Stimulated activated CD4-positive, alpha-beta T cell treated with anti-CD3 and anti-CD28 coated beads, Interleukin-1b, Interleukin-23, amount 100 ng/mL, for 48 hours (primary cell): ENCODE data around the gene GOLGA7B.
A peak's percentile ranks its signal among the peaks of the same experiment; 100 is the strongest.

Experiments used
- DNase-seq: peaks from one replicate; pipeline ENCODE4 v3.0.0-alpha.2; 2020

The GOLGA7B gene

DNA sequence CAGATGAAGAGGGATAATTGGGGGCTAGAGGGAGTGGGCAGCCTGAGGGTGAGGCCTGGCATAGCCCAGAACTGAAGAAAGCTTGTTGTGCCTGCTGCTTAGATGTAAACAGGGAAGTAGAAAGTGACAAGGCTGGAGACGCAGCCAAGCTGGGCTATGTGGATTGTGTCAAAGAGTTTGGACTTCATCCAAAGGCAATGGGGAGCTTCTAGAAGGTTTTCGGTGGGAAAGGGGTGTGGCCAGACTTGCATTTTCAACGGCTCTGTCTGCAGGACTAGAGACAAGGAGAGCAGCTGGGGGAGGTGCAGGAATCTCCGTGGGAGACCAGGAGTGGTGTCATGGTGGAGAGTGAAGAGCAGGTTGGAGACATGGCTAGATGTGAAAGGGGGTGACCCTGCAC, 48.8 kb downstream of the GOLGA7B start:
- no peak for DNase-seq

DNA sequence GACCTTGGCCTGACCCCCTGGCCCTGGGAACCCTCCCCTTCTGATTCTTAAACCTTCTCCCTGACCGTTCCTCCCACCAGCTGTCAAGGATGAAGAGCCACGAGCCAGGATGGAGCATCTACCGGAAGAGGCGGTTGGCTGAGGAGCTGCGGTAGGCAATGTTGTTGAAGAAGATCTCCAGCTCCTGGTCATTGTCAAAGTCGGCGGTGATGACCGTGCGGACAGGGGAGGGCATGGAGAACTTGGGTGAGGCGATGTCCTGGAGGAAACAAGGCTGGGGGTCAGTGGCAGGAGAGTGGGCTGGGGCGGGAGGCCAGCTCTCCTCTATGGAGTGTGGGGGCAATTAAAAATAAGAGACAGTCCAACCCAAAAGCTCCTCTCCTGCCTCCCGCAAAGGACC, 51.7 kb downstream of the GOLGA7B start:
- no peak for DNase-seq

DNA sequence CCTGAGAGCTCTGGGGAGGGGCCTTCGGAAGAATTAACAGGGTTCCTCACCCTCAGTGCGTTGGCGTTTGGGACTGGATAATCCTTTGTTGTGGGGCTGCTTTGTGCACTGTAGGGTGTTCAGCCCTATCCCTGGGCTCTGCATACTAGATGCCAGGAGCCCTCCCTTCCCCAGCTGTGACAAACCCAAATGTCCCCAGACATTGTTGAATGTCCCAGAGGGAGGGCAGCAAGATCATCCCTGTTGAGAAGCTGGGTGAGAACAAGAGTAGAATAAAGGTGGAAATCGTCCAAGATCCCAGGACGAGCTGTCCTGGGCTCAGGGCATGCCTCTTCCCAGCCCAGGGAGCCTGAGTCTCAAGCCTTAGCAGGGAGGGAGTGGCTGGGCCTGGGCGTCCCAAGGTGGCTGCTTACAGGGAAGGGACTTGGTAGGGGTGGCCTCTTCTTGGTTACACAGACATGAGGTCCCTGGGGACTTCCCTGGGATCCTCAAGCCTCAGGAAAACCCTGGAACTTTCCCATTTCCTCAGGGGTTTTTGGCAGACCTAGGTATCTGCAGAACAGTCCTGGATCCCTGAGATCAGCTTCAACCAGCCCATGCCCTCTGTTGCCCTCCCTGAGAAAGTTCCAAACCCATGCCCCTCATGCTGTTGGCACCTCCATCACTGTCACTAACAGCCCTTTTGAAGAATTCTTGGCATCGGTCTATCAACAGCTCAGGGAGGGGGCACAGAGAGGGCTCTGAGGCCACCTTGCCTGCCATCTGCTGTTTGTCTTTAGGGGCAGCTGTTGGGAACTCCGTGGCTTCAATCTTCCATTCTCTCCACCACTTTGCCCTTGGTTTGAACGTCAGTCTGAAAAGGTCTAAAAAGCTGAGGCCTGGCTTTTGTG, 53.7 kb downstream of the GOLGA7B start:
- DNase-seq = no peak

DNA sequence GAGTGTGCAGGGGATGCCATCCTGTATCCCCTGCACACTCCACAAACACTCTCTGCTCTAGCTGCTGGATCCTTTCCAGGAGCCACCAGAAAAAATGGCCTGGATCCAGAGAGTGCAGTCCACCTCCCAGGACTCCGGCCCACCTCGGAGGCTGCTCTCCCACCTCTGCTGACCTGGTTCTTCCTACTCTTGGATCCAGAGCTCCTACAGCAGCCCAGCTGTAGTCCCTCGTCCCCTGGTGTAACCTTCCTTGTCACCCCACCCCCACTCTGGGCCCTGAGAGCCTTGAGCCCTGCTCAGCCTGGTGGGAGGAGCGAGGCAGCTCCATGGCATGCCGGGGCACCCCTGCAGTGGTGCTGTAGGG, 54.4 kb downstream of the GOLGA7B start:
- no peak for DNase-seq

DNA sequence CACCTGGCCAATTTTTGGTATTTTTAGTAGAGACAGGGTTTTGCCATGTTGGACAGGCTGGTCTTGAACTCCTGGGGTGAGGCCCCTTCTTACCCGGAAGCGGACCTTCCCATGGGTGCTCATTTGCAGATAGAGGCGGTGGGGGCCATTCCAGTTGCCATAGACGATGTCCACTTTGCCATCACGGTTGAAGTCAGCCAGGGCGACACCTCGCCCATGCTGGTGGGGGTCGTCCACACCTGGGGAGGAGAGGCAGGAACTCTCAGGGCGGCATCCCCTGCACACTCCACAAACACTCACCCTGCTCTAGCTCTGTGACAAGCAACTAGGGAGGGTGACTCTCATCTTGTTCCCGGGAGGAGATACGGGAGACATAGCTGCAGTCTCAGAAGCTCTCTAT, 54.9 kb downstream of the GOLGA7B start:
- DNase-seq = no peak

DNA sequence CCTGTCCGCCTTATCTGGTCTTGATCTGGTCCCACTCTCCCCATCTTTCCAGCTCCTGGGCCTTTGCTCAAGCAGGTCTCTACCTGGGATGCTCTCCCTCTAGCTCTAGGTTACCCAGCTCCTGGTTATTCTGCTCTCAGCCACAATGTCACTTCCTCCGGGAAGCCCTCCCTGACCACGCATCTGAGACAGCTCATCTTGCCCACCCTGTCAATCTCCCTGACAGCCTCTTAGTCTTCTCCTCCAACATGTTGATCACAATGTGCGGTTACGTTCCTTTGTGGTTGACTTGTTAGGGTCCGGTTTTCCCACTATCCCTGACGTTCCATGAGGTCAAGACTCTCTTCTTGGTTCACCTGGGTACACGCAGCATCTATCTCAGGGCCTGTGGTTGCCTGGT, 55.6 kb downstream of the GOLGA7B start:
- DNase-seq = no peak

DNA sequence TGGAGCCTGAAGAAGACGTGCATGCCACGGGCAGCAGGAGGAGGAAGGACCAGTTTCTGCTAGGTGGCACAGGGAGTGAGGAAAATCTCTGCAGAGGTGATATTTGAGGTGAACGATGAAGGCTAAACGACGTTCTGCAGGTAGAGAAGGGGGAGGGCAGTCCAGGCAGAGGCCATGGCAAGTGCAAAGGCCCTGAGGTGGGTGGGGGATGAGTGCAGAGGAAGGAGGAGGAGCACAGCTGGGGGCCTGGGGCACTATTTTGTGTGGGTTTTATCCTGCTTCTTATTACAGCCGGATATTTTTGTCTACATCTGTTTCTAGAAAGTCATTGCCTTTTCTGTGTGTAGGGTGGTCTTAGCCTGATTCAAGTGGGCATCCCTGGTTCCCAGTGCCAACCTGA, 57.6 kb downstream of the GOLGA7B start:
- no peak for DNase-seq

DNA sequence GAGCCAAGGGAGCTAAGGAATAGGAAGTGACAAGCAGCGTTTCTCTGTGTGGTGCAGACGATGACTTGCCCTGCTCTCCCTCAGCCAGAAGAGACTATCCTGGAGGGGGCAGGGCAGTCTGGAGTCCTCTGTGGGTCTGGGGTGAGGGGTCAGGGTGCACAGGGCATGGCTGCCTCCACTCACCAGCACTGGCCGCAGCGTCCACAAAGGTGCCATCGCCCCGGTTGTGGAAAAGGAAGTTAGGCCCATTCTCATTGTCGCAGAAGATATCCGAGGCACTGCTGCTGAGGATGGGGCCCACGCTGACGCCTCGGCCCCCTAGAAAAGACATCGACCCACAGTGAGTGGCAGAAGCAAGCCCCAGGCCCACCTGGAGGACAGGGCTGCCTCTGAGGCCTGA, 58.2 kb downstream of the GOLGA7B start:
- no peak for DNase-seq

DNA sequence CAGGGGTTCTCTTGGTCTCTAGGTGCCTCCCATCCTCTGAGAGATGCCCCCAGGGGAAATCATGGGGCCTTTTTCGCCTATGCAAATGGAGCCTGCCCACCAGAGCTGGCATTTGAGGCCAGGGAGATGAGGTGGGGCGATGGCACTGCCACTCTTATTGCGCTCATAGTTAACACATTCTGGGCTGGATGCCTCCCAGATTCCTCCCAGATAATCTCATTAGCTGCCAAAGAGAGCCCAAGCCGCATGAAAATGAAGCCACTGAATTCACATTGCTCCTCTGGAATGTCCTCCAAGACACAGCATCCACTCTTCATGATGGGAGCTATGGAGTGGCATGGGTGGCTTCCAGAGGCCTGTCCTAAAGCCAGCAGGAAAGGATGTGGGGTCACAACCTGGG, 61.0 kb downstream of the GOLGA7B start:
- no peak for DNase-seq

DNA sequence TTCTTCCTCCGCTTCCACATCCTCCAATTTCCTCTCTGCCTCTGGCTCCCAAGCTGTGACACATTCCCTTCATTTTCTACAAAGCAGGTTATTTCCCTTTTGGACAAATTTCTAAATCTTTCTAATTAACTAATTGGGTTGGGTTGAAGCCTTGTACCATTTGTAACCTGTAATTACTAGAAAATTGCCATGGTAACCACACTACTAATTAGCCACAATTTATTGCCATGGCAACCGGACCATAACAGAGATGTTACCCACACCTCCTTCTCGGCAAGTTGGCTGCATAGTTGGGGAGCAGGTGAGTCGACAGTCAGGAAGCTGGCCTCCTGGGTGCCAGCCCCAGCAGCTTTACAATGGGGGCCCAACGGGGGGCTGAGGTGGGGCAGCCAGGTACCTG, 61.6 kb downstream of the GOLGA7B start:
- DNase-seq = no peak

DNA sequence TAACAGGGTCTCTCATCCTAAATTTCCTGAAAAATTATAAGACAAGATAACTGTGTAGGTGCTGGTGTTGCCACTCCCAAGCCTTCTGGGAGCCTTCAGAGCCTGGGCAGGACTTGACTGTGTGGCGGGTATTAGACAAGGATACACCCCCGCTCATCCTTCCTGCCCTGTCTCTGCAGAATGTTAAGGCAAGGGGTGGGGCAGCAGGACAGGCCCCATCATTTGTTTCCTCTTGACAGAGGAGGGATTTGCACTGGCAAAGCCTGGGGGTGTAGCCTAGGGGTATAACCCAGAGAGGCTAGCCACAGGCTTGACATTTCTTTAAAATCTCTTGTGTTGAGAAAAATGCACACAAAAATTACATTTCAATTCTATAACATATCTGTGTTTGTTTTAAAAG, 63.5 kb downstream of the GOLGA7B start:
- DNase-seq = no peak

DNA sequence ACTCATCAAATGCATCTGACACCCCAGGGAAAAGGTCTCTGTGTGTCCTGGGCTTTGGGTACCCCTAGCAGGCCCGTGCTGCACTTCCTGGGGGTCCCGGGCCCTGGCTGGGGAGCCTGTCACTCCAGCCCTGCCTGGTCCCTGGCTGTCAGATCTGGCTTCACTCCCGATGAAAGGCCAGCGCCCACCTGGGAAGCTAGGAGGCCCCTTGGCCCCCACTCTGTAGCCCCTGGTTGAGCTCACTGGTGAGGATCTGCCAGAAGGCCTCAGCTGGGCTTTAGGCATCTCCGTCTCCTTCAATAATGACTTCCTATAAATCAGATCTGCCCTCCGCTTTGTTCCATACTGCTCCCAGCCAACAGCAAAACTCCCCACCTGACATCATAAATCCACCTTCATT, 64.0 kb downstream of the GOLGA7B start:
- no peak for DNase-seq

DNA sequence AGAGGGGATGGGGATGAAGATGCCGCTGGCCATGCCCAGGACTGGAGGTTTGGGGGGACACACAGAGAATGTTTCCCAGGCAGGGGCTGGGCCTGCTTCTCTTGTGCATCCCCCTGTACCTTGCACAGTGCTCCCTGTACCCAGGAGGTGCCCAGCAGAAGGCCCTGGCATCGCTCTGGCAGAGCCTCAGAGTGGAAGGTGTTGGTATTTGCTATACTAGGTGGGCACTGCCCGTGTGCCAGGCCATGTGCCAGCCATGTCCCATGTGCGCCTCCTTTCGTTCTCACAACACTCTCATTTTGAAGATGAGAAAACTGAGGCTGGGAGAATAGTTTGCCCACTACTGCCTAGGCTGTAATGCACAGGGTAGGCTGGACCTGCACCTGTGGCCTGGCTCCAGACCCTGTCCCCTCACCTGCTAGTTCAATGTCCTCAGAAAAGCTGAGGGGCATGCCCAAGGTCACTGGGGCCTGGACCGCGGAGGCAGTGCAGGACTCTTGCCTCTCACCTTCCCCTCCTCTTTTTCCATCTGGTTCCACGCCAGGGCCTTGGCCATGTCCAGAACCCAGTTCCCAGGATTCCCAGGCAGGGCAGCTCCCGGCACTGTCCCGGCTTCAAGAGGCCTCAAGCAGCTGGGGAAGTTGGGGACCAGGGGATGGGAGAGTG, 64.7 kb downstream of the GOLGA7B start:
- no peak for DNase-seq

DNA sequence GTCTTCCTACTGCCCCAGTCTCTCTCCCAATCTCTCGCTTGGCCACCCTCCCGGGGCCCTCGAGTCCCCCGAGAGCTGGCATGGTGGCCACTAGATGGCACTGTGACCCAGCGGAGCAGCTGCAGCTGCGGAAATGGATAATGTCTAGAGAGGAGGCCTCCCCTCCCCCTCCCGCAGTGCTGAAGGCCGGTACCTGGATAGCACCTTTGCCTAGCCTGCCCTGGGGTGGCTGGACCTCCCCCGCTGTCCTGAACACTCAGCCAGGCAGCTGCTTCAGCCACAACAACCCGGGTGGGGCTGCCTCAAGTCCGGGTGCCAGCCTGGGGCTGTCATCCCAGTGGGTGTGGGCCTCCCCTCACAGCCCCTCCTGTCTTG, 65.2 kb downstream of the GOLGA7B start:
- DNase-seq = peak; percentile 80

DNA sequence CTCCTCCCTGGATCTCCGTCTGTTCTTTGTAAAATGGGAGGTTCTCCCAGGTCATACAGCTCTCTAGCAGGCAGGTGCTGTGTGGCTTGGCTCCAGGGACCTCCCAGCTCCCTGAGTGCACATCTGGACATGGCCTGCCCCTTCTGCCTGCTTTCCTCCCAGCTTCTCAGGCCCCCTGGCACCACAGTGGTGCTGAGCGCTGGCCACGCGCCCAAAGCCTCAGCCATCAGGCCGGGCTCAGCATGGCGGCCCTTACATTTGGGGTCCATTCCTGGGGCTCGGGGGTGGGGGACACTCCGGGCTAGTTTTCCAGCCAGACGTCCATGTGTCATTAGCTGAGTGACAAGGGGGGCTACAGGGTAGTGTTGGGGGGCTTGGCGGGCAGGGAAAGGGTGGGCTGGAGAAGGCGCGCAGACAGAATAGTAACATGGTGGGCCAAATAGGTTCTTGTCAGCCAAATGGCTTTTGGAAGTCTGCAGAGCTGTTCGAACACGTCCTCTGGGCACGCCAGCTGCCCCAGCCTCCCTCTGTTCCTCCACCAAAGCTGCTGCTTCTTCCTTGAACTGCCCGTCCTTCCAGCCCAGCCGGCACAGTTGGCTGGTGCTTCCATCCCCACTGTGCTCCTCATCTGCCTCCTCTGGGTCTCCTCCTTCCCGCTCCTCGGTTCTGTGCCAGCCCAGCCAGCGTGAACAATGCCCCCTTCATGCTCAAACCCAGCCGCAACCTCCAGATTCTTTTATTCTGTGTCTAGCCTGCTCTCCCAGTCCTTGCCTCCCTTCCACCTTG, 65.9 kb downstream of the GOLGA7B start:
- DNase-seq = no peak

DNA sequence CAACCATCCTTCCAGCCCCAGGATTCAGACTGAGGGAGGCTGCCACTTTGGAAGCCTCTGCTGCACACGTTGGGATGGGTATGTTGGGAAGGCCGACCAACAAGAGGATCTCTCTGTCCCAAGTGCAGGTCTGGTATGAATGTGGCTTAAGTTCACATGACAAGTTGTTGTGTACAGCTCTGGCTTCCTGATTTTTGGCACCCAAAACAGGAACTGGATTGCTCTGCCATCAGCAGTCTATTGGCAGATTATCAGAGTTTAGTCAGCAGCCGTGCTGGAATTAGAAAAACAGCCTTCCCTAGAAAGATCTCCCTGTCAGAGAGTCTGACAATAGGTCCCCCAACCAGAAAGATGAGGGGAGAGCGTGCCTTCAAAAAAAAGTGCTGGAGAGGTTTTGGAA, 66.9 kb downstream of the GOLGA7B start:
- no peak for DNase-seq

DNA sequence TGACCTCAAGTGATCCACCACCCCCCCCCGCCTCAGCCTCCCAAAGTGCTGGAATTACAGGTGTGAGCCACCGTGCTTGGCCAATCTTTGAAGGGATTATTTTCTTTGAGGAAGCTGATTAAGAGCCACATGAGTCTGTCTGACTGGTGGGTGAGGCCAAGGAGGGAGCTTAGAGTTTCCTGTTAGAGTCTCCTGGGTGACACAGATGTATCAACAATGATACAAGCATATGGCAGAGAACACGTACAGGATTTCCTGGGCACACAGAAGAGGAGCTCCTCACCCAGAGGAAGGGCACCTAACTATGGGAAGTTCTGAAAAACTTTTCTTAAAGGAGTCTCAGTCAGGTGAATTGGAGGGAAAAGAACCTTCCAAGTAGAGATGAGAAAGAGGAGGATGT, 69.4 kb downstream of the GOLGA7B start:
- DNase-seq = no peak

DNA sequence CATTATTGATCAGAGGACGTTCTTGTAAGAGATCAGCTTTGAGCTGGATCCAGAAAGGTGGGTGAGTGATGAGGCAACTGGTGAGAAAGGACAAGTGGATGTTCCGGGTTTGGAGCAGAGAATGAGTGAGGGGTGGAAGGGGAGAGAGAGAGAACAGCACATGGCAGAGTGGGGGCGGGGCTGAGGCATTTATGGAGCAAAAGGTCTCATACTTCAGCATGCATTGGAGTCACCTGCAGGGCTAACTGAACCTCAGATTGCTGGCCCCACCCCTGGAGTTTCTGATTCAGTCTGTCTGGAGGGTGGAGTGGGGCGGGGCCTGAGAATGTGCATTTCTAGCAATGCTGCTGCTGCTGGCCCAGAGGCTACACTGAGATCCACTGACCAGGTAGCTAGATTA, 71.2 kb downstream of the GOLGA7B start:
- no peak for DNase-seq
